Measurements from ENCODE around the gene ARMC5.
"Not testable (repeated sequence)": the region's sequence is repeated elsewhere in the genome, so short reads cannot be mapped to it uniquely, and the experiment has no call there.

Gene ARMC5

GRCh38 chr16:31435341-31436220 is 23.7 kb upstream of the ARMC5 start:
- DNase-seq: no peak

DNA sequence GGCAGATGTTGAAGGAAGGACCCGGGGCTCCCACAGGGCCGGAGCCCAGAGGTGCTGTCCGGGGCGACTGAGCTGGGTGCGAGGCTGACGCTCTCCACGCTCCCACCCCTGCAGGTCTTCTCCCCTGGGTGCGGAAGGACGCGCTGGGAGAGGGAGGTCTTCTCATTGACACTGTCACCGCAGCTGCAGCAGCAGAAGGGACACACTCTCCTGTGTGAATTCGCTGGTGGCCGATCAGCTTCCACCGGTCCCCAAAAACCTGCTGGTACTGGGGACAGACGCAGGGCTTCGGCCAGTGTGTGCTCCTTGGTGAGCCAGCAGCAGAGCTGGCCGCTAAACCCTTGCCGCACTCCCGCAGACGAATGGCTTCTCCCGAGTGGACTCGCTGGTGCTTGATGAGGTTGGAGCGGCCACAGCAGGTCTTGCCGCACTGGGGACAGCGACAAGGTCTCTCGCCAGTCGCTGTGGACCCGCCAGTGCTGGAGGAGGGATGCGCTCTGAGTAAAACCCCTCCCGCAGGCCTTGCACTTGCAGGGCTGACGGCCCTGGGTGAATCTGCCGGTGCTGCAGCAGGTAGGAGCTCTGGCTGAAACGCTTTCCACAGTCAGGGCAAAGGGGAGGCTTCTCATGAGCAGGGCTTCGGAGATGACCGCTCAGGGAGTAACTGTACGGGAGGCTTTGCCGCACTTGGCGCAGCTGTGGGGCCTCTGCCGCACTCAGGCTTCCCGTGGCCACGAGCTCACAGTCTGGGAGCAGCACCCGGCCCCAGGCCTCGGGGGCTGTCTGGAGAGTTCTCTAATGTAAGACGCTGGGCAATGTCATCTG is 22.9 kb upstream of the ARMC5 start:
- no peak for DNase-seq

GRCh38 chr16:31438414-31438813 is 20.9 kb upstream of the ARMC5 start:
- DNase-seq: no peak

DNA sequence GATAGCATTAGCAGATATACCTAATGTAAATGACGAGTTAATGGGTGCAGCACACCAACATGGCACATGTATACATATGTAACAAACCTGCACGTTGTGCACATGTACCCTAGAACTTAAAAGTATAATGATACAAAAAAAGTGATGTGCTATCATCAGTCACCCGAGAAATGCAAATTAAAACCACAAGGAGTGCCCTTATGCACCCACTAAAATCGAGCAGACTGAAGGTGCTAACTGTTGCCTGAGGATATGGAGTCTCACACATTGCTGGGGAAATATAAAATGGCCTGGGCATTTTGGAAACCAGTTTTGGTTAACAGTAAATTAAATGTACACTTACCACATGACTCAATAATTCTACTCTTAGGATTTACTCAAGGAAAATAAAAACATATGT is 20.3 kb upstream of the ARMC5 start:
- DNase-seq: not testable (repeated sequence)

DNA sequence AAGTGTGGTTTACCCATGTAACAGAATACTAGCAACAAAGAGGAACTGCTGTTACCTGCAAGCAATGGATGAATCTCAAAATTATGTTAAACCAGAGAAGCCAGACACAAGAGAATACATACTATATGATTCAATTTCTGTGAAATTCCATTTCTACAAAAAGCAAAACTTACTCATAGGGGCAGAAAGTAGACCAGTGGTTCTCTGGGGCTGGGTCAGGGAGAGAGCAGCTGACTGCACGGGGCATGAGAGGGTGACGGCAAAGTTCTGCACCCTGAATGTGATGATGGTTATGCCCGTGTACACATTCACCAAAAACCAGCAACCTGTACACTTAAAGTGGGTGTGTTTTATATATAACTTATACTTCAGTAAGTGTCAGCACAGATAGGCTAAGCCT is 19.8 kb upstream of the ARMC5 start:
- DNase-seq: no peak

DNA sequence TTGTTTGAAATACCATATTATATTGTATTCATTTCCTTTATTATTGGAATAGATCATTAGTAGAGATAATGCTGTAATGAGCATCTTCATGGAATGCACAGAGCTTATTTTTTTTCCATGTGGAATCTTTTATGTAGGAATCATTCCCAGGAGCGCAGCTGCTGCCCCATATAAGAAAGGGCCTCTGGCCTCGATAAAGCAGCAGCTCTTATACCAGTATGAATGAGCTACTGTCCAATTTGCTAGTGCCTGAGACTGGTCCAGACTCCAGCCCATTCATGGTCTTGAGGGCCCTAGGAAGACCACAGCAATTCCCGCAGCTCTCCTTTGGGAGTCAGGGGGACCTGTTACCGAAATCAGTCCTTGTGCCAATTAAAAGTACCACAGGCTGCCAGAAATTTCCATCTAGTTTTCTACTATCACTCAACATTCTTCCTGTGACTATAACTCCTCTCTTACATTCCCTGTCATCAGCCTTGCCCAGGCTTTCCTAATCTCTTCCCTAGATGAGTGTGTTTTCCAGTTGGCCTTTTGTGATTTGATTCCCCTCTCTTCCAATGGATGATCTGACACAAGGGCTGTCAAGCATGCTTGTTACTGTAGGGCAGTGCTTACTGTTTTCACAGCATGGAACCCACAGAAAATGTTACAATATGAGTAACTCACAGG is 18.7 kb upstream of the ARMC5 start:
- no peak for DNase-seq

GRCh38 chr16:31441956-31442355 is 17.3 kb upstream of the ARMC5 start:
- DNase-seq: no peak

DNA sequence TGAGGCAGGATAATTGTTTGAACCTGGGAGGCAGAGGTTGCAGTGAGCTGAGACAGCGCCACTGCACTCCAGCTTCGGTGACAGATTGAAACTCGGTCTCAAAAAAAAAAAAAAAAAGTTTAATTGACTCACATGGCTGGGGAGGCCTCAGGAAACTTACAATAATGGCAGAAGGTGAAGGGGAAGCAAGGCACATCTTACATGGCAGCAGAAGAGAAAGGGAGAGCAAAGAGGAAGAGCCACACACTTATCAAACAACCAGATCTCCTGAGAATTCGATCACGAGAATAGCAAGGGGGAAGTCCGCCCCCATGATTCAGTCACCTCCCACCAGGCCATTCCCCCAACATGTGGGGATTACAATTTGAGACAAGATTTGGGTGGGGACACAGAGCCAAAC is 13.4 kb upstream of the ARMC5 start:
- DNase-seq: not testable (repeated sequence)

DNA sequence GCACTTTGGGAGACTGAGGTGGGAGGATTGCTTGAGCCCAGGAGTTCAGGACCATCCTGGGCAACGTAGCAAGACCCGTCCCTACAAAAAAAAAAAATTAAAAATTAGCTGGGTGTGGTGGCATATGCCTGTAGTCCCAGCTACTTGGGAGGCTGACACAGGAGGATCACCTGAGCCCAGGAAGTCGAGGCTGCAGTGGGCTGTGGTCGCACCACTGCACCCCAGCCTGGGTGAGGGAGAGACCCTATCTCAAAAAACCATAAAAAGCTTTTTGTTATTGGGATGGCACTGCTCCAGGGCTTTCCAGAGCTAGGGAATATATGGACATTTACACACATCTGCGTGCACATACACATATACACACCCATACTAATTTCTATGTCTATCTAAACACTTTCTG is 8.1 kb upstream of the ARMC5 start:
- DNase-seq: no peak

DNA sequence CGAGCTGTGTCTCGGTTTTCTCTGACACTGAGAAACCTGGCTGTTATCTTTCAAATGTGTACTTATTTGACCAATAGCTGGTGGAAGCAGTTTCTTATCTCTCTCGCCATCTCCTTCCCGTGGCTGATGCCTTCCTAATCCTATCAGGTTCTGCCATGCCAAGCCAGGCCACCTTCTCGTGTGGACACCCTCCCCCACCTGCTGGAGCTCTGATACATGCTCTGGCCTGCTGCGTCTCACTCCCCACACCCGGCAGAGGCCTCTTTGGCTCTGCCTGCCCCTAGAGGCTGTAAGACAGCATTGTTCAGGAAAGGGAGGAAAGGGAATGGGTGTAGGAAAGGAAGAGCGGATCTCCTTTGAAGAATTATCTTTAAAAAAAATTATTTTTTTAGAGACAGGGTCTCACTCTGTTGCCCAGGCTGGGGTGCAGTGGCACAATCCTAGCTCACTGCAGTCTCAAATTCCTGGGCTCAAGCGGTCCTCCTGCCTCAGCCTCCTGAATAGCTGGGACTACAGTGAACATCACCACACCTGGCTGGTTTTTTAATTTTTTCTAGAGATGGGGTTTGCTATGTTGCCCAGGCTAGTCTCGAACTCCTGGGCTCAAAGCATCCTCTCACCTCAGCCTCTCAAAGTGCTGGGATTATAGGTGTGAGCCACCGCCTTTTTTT is 7.5 kb upstream of the ARMC5 start:
- DNase-seq: peak in 1 of 2 experiments; percentile 78

DNA sequence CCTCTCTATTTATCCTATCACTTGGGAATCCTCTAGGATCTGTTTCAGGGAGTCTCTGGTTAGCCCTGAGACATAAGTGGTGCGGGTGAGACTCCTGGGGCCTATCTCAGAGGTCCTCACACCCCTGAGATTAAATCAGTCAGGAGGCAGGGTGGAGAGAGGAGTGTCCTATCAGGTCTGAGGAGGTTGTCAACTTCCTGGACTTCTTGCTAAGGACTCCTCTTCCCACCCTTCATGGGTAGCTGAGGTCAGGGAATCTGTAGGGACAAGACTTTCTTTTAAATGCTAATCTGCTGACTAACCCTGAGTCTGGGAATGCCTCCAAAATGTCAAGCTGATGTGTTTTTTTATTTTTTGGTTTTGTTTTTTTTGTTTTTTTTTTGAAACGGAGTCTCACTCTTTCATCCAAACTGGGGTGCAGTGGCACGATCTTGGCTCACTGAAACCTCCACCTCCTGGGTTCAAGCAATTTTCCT is 6.6 kb upstream of the ARMC5 start:
- DNase-seq: no peak

- DNase-seq: no peak
Observed at GRCh38 chr16:31453255-31454204, 5.8 kb upstream of the ARMC5 start.

DNA sequence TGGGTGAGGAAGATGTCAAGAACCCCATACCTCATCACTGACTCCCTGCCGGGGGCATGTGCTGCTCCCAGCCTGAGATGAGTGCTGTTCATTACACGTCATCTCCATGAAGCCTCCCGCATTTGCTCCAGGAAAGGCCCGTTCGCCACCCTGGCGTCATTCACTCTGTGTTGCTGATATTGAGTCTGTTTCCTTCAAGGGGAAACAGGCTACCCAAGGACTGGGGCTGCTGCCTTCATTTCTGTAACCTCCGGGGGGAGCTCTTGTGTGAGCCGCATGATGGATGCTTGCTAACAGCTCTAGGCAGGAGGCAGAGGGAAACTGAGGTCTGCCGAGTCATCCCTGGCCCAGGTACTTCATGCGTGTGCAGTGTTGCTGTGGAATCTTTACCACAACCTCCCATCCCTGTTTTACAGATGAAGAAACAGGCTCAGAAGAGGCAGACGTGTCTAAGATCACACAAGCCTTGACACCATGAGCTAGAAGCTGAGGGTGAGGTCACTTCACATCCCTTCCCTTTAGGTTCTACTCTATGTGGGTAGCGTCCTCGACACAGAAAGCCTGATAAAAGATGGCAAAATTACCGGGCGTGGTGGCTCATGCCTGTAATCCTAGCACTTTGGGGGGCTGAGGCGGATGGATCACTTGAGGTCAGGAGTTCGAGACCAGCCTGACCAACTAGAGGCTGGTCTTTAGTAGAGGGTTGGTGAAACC is 3.5 kb upstream of the ARMC5 start:
- DNase-seq: peak in 1 of 2 experiments; percentile 23

GRCh38 chr16:31456988-31457360 is 2.3 kb upstream of the ARMC5 start:
- no peak for DNase-seq

DNA sequence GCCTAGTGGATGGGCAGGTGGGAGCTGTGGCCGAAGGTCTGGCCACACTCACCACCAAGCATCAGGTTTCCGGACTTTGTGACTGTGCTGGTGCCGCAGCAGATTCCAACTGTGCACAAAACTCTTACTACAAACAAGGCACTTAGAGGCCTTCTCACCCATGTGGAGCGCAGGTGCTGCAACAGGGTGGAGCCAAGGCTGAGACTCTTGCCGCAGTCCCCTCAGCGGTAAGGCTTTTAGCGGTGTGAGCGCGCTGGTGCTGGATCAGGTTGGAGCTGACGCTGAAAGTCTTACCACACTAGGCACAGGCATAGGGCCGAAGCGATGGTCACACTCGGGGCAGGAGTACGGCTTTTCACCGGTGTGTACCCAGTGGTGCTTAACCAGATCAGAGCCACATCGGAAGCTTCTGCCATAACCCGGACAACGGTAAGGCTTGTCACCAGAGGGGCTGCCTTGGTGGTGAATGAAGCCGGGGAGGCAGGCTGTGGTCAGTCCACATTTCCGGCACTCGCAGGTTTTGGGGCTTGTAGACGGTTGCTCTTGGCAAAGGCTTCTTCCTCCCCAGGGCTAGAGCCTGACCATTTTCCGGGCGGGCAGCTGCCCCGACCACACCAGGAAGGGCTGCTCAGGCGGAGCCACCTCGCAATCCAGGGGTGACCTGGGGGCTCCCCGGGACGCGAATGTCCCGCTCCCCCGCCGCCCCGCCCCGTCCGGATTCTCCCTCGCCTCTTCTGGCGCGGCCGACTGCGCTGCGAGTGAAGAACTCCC is 1.0 kb upstream of the ARMC5 start:
- peak; percentile 30 to 58 for DNase-seq

GRCh38 chr16:31459687-31460581 is 633 bp downstream of the ARMC5 start:
- DNase-seq: peak; percentile 96 to 99

DNA sequence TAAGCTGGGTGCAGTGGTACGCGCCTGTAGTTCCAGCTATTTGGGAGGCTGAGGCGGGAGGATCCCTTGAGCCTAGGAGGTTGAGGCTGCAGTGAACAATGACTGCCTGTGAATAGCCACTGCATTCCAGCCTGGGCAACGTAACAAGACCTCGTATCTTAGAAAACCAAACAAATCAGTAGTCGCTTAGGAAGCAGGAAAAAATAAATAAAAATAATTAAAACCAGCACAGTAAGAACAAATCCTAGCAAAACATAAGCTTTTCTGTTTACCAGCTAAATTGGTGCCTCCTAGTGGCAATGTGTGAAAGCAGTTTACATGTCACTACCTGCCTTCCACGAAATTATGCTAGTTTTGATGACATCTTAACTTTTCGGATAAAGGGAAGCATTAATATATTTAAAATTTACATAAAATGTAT is 1.3 kb downstream of the ARMC5 start:
- peak in 1 of 2 experiments; percentile 48 for DNase-seq

GRCh38 chr16:31461201-31461920 is 2.1 kb downstream of the ARMC5 start:
- DNase-seq: no peak
